ENCODE results near the gene JMJD6.
A peak's percentile ranks its signal among the peaks of the same experiment; 100 is the strongest.

DNA sequence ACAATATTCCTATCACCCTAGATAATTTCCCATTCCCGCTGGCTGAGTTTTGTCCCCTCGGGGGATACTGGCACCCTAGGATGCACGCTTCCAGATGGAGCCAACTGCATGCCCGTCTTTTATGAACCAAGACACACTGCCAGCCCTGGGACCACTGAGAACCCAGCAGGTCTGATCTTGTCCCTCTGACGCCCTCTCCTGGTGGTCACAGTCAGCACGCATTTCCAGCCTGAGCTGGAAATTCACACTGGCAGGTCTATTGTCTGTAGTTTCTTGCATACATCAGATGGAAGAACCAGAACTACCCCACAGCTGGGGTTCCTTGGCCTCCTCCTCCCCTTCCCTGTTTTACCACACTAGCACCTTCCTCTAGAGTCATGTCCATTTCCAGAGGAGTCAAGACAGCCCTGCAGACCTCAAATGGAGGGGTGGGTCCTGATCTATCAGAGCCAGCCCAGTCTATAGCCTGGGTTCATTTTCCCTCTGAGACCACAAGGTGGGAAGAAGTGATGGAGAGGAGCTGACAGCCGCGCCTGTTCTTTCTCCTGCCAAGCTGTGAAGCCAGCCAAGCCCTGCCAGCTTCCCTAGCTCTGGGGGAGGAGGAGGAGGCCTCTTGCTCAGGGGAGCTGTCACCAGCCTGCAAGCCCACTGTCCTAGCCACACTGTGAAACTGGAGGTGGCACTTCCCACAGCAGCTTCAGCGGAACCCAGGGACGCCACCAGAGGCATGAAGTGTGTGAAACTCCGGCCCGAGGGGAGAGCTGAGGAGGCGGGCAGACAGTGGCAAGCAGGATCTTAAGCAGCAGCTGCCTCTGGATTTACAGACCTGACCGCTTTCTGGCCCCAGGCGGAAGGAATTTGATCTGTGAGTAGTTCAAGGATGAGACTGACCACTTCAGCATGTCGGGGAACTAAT, 44.9 kb downstream of the JMJD6 start:
- TF ChIP-seq, protein P1, sequence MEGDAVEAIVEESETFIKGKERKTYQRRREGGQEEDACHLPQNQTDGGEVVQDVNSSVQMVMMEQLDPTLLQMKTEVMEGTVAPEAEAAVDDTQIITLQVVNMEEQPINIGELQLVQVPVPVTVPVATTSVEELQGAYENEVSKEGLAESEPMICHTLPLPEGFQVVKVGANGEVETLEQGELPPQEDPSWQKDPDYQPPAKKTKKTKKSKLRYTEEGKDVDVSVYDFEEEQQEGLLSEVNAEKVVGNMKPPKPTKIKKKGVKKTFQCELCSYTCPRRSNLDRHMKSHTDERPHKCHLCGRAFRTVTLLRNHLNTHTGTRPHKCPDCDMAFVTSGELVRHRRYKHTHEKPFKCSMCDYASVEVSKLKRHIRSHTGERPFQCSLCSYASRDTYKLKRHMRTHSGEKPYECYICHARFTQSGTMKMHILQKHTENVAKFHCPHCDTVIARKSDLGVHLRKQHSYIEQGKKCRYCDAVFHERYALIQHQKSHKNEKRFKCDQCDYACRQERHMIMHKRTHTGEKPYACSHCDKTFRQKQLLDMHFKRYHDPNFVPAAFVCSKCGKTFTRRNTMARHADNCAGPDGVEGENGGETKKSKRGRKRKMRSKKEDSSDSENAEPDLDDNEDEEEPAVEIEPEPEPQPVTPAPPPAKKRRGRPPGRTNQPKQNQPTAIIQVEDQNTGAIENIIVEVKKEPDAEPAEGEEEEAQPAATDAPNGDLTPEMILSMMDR (conservative IDR thresholded peaks at IDR 0.05; ENCODE audit: low read length): peak; percentile 98
- TF ChIP-seq EZH2phosphoT487 (IDR thresholded peaks at IDR 0.05; ENCODE audit: borderline replicate concordance): no peak

All from Loucy (cell line).